T-cell (primary cell): ENCODE measurements around the gene KCNT1. TPM values are rescaled to one million over a fixed set of nuclear protein-coding genes. Genes with fewer than 3 reads are reported as not detected.
A peak's percentile ranks its signal among the peaks of the same experiment; 100 is the strongest.

ENCODE experiments used
- ATAC-seq, 4 experiments: fragments of 200-7000 bp in 3 of 4; fragments of 150-1000 bp in 1 of 4; cut with Tn5 transposase; replicated peaks in 1 of 4; 1 replicate in 3 of 4; 2 replicates in 1 of 4; pipeline ENCODE4 v1.10.0; 2021; ENCODE audit warnings: moderate library complexity in 3 of 4, mild to moderate bottlenecking in 2 of 4, moderate number of reproducible peaks in 1 of 4
- CTCF ChIA-PET, 2 donors: fragments of 300-600 bp; sonication (Branson Sonifier 250); formaldehyde crosslinking; loops; one replicate each; lab custom pipeline; 2022; ENCODE audit warnings: antibody characterized with exemption in 2 of 2; lab: Charles Lee
- POLR2A ChIA-PET, 2 donors: fragments of 300-600 bp; sonication (Branson Sonifier 250); formaldehyde crosslinking; loops; one replicate each; lab custom pipeline; 2022; ENCODE audit warnings: antibody characterized with exemption in 2 of 2; lab: Charles Lee
- DNase-seq, 35 experiments: peaks; one replicate each; pipeline versions ENCODE4 v3.0.0 to v3.0.0-alpha.2; 2013 to 2023
- H3K27ac ChIP-seq: one replicate; pipeline ENCODE4 v1.5.1; 2013; ENCODE audit warnings: low read length
- H3K27me3 ChIP-seq, 2 experiments: replicated peaks in 1 of 2; 1 replicate in 1 of 2; 2 replicates in 1 of 2; pipeline versions ENCODE4 v1.6.1 to v1.7.0; 2013; ENCODE audit warnings: low read length in 1 of 2, mixed read lengths in 1 of 2; ENCODE audit not compliant: control insufficient read depth in 2 of 2, insufficient read depth in 2 of 2; ENCODE audit errors: extremely low read depth in 1 of 2
- H3K36me3 ChIP-seq, 2 donors: 1 replicate in 1 of 2; 2 replicates in 1 of 2; pipeline versions ENCODE4 v1.6.1 to v1.7.0; 2013; ENCODE audit warnings: low read length in 1 of 2; ENCODE audit not compliant: control insufficient read depth in 2 of 2, insufficient read depth in 1 of 2; ENCODE audit errors: extremely low read depth in 1 of 2
- H3K4me1 ChIP-seq, 2 experiments: 1 replicate in 1 of 2; 2 replicates in 1 of 2; pipeline versions ENCODE4 v1.6.1 to v1.7.0; 2013; ENCODE audit warnings: low read length in 2 of 2, mixed read lengths in 1 of 2; ENCODE audit not compliant: insufficient read depth in 2 of 2, control insufficient read depth in 1 of 2; ENCODE audit errors: extremely low read depth in 1 of 2
- H3K4me3 ChIP-seq, 2 donors: 1 replicate in 1 of 2; 2 replicates in 1 of 2; pipeline versions ENCODE4 v1.5.1 to v1.7.0; 2013; ENCODE audit warnings: mild to moderate bottlenecking in 2 of 2, low read length in 1 of 2, moderate library complexity in 1 of 2; ENCODE audit not compliant: control insufficient read depth in 1 of 2; ENCODE audit errors: extremely low read depth in 1 of 2
- H3K9me3 ChIP-seq: 2 replicates; pipeline ENCODE4 v1.7.0; 2013
- H3K27ac Mint-ChIP-seq, 2 donors: one replicate each; pipeline ENCODE4 v1.8.0; 2020 to 2021; ENCODE audit warnings: mild to moderate bottlenecking in 2 of 2, mixed read lengths in 2 of 2
- H3K27me3 Mint-ChIP-seq, 2 donors: one replicate each; pipeline ENCODE4 v1.8.0; 2021 to 2022; ENCODE audit warnings: mixed read lengths in 2 of 2
- H3K36me3 Mint-ChIP-seq: one replicate; pipeline ENCODE4 v1.8.0; 2021; ENCODE audit warnings: mixed read lengths
- H3K4me1 Mint-ChIP-seq, 3 donors: one replicate each; pipeline ENCODE4 v1.8.0; 2020 to 2022; ENCODE audit warnings: mixed read lengths in 3 of 3, mild to moderate bottlenecking in 1 of 3
- H3K4me3 Mint-ChIP-seq, 3 donors: one replicate each; pipeline ENCODE4 v1.8.0; 2020 to 2022; ENCODE audit warnings: mild to moderate bottlenecking in 3 of 3, mixed read lengths in 3 of 3, moderate library complexity in 3 of 3
- H3K9me3 Mint-ChIP-seq, 3 donors: one replicate each; pipeline ENCODE4 v1.8.0; 2020 to 2022; ENCODE audit warnings: mixed read lengths in 3 of 3
- WGBS: methylation state at CpG from one replicate; pipeline ENCODE4 v1.1.5; 2013; ENCODE audit warnings: missing lambda C conversion rate; ENCODE audit not compliant: insufficient coverage; 5-methylcytosine and 5-hydroxymethylcytosine counted together
- total RNA-seq, 35 experiments: library from RNA in 6 of 35; stranded (reverse) in 6 of 35; fragments of 120-200 nt in 1 of 35; gene quantifications; one replicate each; pipeline versions ENCODE4 v1.2.1 to v1.2.4 and lab custom pipeline; 2013 to 2026

Gene KCNT1
- total RNA-seq, 5 donors from 2014 or later (not counting 1 experiment from before 2014, with no cell fraction given): 0.07 to 0.54 (median 0.16) TPM; not detected in 2

DNA sequence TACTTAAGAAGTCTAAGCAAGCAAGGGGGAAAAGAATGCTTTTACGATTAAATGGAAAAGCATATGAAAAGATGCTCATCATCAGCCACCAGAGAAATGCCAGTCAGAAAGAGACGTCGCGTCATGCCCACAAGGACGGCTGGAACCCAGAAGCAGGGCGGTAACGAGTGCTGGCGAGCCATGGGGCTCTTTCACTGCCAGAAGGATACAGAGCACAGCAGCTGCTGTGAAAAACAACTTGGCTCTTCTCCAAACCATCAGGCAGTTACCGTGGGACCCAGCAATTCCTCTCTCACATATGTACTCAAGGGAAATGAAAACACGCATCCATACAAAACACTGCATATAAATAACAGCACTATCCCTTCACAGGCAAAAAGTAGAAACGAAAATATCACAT is 109.8 kb downstream of the KCNT1 start:
- Histone ChIP-seq H3K4me3 (no peak overlapping the region), H3K27me3 (no peaks in the 10 kb centered on the region), H3K9me3 (no peaks in the 10 kb centered on the region), H3K27ac (no peak overlapping the region), H3K36me3 (peaks cover 29 to 56% of the 10 kb centered on the region in 2 donors), H3K4me1 (no peaks in the 10 kb centered on the region)
- Mint-ChIP-seq H3K4me3 (no peak overlapping the region), H3K9me3 (no peaks in the 10 kb centered on the region), H3K4me1 (peaks cover 0 to 6% (median 0%) of the 10 kb centered on the region in 3 donors), H3K36me3 (peaks cover 68% of the 10 kb centered on the region), H3K27me3 (no peaks in the 10 kb centered on the region), H3K27ac (no peak overlapping the region)
- DNase-seq (no peak), ATAC-seq (no peak)
- CTCF ChIA-PET: no interaction called here
- POLR2A ChIA-PET: no interaction called here
- WGBS: 88% methylated on average over 11 of the region's 11 CpGs

DNA sequence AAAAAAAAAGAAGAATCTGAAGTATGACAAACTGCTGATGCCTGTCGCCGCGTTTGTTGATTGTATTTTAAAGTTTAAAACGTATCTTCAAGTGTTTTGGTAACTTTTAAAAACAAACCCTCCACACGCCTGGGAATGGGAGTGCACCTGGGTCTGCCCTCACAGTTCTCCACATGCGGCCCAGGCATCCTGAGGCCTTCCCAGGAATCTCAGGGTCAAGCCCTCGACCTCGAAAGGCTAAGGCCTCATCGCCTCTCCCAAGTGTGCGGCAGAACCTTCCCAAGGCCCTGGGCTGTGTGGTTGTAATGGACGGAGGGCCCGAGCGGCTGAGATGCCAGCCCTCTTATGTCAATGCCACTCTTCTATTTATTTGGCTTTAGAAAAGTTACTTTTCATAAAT is 111.0 kb downstream of the KCNT1 start:
- DNase-seq (no peak), ATAC-seq (no peak)
- H3K36me3 Mint-ChIP-seq: peaks cover 70% of the 10 kb centered on the region
- Histone ChIP-seq H3K27ac (no peak overlapping the region), H3K27me3 (no peaks in the 10 kb centered on the region), H3K4me3 (no peak overlapping the region), H3K36me3 (peaks cover 37 to 65% of the 10 kb centered on the region in 2 donors), H3K4me1 (no peaks in the 10 kb centered on the region), H3K9me3 (no peaks in the 10 kb centered on the region)
- ChIA-PET POLR2A (no interaction called here), CTCF (no interaction called here)
- WGBS: 100% methylated on average over 2 of the region's 13 CpGs
- H3K9me3 Mint-ChIP-seq: no peaks in the 10 kb centered on the region
- no peak overlapping the region for H3K4me3 Mint-ChIP-seq
- H3K27ac Mint-ChIP-seq: no peak overlapping the region
- H3K4me1 Mint-ChIP-seq: no peaks in the 10 kb centered on the region
- H3K27me3 Mint-ChIP-seq: no peaks in the 10 kb centered on the region

DNA sequence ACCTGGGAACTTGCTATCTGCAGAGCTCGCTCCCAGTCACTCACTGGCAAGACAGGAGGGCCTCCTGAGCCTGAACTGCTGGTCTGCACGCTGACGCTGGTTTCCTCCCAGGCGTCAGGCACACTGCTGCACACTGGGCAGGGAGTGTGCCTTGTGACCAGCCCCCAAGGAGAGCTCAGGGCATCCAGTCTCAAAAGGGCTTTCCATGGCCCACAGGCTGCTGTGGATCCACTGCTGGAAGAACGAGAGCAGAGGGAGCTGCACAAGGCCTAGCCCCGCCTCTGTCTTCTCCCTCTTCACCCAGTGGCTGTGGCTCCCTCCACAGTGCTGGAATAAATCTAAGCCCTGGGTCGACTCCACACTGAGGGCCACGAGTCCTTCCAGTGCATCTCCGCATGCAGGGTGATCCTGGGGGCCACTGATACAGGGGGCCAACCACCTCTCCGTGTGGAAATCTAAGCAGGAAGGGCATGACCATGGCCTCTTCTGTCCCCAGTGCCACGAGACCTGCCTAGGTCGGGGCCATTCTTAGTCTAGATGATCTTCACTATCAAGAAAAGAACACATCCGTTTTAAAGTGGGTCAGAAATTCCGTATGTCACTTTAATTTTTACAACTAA is 111.8 kb downstream of the KCNT1 start:
- WGBS: 94% methylated on average over 8 of the region's 14 CpGs
- no peak overlapping the region for H3K27ac Mint-ChIP-seq

DNA sequence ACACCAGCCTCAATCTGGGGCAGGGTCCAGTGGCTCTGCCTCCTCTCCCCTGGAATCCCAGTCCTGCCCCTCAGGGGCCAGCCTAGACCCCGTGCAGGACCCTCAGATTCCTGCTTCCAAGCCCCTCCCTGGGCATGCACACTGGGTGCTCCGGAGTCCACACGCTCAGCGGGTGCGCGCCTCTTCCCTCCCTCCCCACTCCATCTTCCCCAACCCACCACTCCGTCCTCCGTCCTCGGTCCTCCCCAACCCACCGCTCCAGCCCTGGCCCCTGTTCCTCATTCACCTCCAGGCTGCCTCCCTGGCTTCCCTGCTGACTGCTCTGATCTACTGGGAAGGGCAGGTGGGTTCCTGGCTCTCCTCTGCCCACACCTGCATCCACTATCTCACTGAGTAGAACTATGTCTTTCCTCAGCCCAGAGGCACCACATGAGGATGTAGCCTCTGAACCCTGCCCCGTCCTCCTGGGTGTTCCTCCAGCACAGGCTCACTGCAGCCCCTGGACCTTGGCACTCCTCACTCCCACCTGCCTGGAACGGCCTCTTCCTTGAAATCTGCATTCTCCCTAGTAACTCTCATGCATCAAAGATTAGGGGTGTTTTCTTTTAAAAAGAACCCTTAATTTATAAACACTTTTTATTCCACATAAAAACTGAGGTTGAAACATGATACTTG is 112.6 kb downstream of the KCNT1 start:
- DNase-seq (no peak), ATAC-seq (no peak)
- Histone ChIP-seq H3K27me3 (no peaks in the 10 kb centered on the region), H3K4me1 (no peaks in the 10 kb centered on the region), H3K27ac (no peak overlapping the region), H3K36me3 (peaks cover 46 to 75% of the 10 kb centered on the region in 2 donors), H3K4me3 (no peak overlapping the region), H3K9me3 (no peaks in the 10 kb centered on the region)
- WGBS: over 99% methylated on average over 6 of the region's 12 CpGs
- ChIA-PET CTCF (no interaction called here), POLR2A (no interaction called here)
- Mint-ChIP-seq H3K9me3 (no peaks in the 10 kb centered on the region), H3K4me3 (no peak overlapping the region), H3K36me3 (peaks cover 75% of the 10 kb centered on the region), H3K27ac (no peak overlapping the region), H3K27me3 (no peaks in the 10 kb centered on the region), H3K4me1 (no peaks in the 10 kb centered on the region)

More for the DNA sequence above, 111.8 kb downstream of the KCNT1 start:
- Mint-ChIP-seq H3K9me3 (no peaks in the 10 kb centered on the region), H3K4me3 (no peak overlapping the region), H3K36me3 (peaks cover 73% of the 10 kb centered on the region), H3K27me3 (no peaks in the 10 kb centered on the region), H3K4me1 (no peaks in the 10 kb centered on the region)
- POLR2A ChIA-PET: no interaction called here
- H3K4me3 ChIP-seq: no peak overlapping the region
- ATAC-seq: no peak
- no peaks in the 10 kb centered on the region for H3K9me3 ChIP-seq
- peaks cover 44 to 72% of the 10 kb centered on the region in 2 donors for H3K36me3 ChIP-seq
- H3K27ac ChIP-seq: no peak overlapping the region
- H3K27me3 ChIP-seq: no peaks in the 10 kb centered on the region
- CTCF ChIA-PET: no interaction called here
- DNase-seq: no peak
- H3K4me1 ChIP-seq: no peaks in the 10 kb centered on the region

DNA sequence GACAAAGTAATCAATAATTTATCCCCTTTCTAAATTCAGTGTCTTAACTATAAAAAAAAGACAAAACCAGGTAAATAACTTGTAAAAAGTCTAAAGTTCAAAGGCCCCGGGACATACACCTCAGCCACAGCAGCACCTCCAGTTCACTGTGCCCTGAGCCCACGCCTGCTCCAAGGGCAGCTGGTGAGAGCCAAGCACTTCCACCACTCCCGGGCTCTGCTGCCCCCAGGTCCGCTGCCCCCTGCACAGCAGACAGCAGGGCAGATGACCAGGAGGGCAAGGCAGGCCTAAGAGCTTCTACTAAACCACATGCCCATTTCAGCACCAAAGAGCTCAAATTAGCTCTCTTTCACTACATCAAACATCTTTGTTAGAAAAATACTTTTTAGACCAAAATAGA is 113.4 kb downstream of the KCNT1 start:
- H3K4me3 Mint-ChIP-seq: no peak overlapping the region

DNA sequence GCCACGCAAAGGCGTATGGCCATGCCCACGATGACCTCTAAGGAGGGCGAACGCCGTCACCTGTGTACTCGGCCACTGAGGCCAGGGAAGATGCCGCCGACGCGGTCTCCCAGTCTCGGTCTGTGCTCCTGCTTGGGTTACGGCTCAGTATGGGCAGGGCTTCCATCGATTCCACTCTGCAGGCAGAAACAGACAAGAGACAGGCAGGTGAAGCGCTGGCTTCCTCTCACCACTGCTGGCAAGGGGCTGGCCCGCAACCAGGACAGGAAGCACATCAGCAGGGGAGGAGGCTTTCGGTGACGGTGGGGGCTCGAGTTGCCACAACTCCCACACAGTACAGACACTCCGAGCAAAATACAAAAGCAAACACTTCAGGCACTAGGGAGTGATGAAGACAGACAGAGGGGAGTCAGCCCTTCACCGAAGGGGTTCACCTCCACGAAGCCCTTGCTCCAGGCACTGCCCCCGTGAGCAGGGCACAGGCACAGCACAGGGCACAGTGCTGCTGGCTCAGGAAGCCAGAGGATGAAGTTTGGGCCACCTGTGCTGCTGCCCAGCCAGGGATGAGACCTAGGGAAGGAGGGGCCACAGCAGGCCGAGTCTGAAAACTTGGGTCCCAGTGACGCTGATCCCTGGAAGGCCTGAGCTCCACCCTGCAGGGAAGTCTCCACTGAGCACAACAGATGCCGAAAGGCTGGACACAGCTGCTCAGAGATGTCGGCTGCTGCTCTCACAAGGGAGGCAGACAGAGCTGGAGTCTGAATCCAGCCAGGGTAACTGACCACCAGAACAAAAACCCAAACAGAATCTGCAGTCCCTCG is 114.1 kb downstream of the KCNT1 start:
- no peak overlapping the region for H3K4me3 Mint-ChIP-seq
- Histone ChIP-seq H3K27me3 (no peaks in the 10 kb centered on the region), H3K4me3 (no peak overlapping the region), H3K27ac (no peak overlapping the region), H3K9me3 (no peaks in the 10 kb centered on the region), H3K4me1 (no peaks in the 10 kb centered on the region), H3K36me3 (peaks cover 46 to 77% of the 10 kb centered on the region in 2 donors)
- H3K27me3 Mint-ChIP-seq: no peaks in the 10 kb centered on the region
- CTCF ChIA-PET: interaction anchor here in 1 of 2 donors (0.5 kb wide), 1 partner anchor 55 kb away, joined by 6 read pairs; no protein-coding TSS in a partner anchor
- no peaks in the 10 kb centered on the region for H3K9me3 Mint-ChIP-seq
- 85% methylated on average over 21 of the region's 28 CpGs for WGBS
- POLR2A ChIA-PET: no interaction called here
- H3K27ac Mint-ChIP-seq: no peak overlapping the region
- peak in 2 of 4 experiments; percentile 13 to 40 for ATAC-seq
- DNase-seq: peak in 1 of 35 experiments; percentile 2
- H3K4me1 Mint-ChIP-seq: no peaks in the 10 kb centered on the region
- H3K36me3 Mint-ChIP-seq: peaks cover 75% of the 10 kb centered on the region

More for the DNA sequence above, 113.4 kb downstream of the KCNT1 start:
- 95% methylated on average over 4 of the region's 4 CpGs for WGBS
- Mint-ChIP-seq H3K36me3 (peaks cover 75% of the 10 kb centered on the region), H3K27me3 (no peaks in the 10 kb centered on the region), H3K4me1 (no peaks in the 10 kb centered on the region), H3K9me3 (no peaks in the 10 kb centered on the region), H3K27ac (no peak overlapping the region)
- Histone ChIP-seq H3K9me3 (no peaks in the 10 kb centered on the region), H3K4me3 (no peak overlapping the region), H3K27me3 (no peaks in the 10 kb centered on the region), H3K4me1 (no peaks in the 10 kb centered on the region), H3K36me3 (peaks cover 46 to 77% of the 10 kb centered on the region in 2 donors), H3K27ac (no peak overlapping the region)
- POLR2A ChIA-PET: no interaction called here
- DNase-seq (no peak), ATAC-seq (no peak)
- CTCF ChIA-PET: no interaction called here
